Measurements from ENCODE around the gene ZFYVE16.
"Not testable (repeated sequence)": the region's sequence is repeated elsewhere in the genome, so short reads cannot be mapped to it uniquely, and the experiment has no call there.

ZFYVE16 gene

GRCh38 chr5:80407735-80408483, at the start of gene ZFYVE16:
Gene ZFYVE16, plus strand, starts transcription at chr5:80408064. Its CDS starts 26,084 bp downstream, at chr5:80434148.
- DNase-seq: peak; percentile 85

- DNase-seq: no peak
These were observed 46.9 kb upstream of the ZFYVE16 start for GRCh38 chr5:80360914-80361444.

GRCh38 chr5:80364892-80365291, 43.0 kb upstream of the ZFYVE16 start:
- no peak for DNase-seq

- no peak for DNase-seq
These were observed 39.0 kb upstream of the ZFYVE16 start for GRCh38 chr5:80368661-80369480.

- no peak for DNase-seq
These were observed 38.3 kb upstream of the ZFYVE16 start for GRCh38 chr5:80369521-80369920.

GRCh38 chr5:80370390-80370789, 37.5 kb upstream of the ZFYVE16 start:
- DNase-seq: no peak

GRCh38 chr5:80372780-80373179, 35.1 kb upstream of the ZFYVE16 start:
- DNase-seq: no peak

- no peak for DNase-seq
These were observed 33.7 kb upstream of the ZFYVE16 start for GRCh38 chr5:80374188-80374587.

- DNase-seq: no peak
These were observed 31.3 kb upstream of the ZFYVE16 start for GRCh38 chr5:80376557-80376956.

GRCh38 chr5:80382488-80382887, 25.4 kb upstream of the ZFYVE16 start:
- DNase-seq: no peak

- DNase-seq: no peak
These were observed 20.6 kb upstream of the ZFYVE16 start for GRCh38 chr5:80387063-80387768.

GRCh38 chr5:80389580-80389979, 18.3 kb upstream of the ZFYVE16 start:
- no peak for DNase-seq

GRCh38 chr5:80390413-80390812, 17.5 kb upstream of the ZFYVE16 start:
- not testable (repeated sequence) for DNase-seq

GRCh38 chr5:80391267-80391666, 16.6 kb upstream of the ZFYVE16 start:
- DNase-seq: not testable (repeated sequence)

GRCh38 chr5:80399526-80400239, 8.2 kb upstream of the ZFYVE16 start:
- no peak for DNase-seq

- not testable (repeated sequence) for DNase-seq
These were observed 7.5 kb upstream of the ZFYVE16 start for GRCh38 chr5:80400368-80400767.

GRCh38 chr5:80403782-80404181, 4.1 kb upstream of the ZFYVE16 start:
- DNase-seq: no peak

- DNase-seq: peak; percentile 2
These were observed 707 bp upstream of the ZFYVE16 start for GRCh38 chr5:80406980-80407734.

- peak; percentile 43 for DNase-seq
These were observed 861 bp downstream of the ZFYVE16 start for GRCh38 chr5:80408484-80409366.

- no peak for DNase-seq
These were observed 1.6 kb downstream of the ZFYVE16 start for GRCh38 chr5:80409367-80409966.

Data from NCI-H2171 treated with DMSO at 0.1 percent for 48 hours (cell line).